Spleen (tissue), 7 donors: ENCODE data around the gene GPC4.

Experiments used
- CTCF ChIP-seq, 11 experiments: fragments of 200-600 bp in 7 of 11; fragments of 450-650 bp in 4 of 11; sonication (generic) in 4 of 11; IDR thresholded peaks in 8 of 11; conservative IDR thresholded peaks in 3 of 11; 1 replicate in 7 of 11; 2 replicates in 4 of 11; pipeline versions ENCODE4 v1.4.0 to v1.8.0; 2016 to 2021; ENCODE audit warnings: antibody characterized with exemption in 11 of 11, inconsistent platforms in 4 of 11, mild to moderate bottlenecking in 1 of 11
- POLR2A ChIP-seq, 3 donors: fragments of 450-650 bp; IDR thresholded peaks; one replicate each; pipeline ENCODE4 v1.5.1; 2017; ENCODE audit warnings: antibody characterized with exemption in 3 of 3, mild to moderate bottlenecking in 1 of 3
- donor health status: DM: no; HTN: no; CAD: no; lungs with moderate emphysema.
- donor health status: DM: no; HTN: no; CAD: no.
- donor health status: DM: no; HTN: no; CAD: no.

- TF ChIP-seq CTCF (IDR thresholded peaks at IDR 0.05 in 8 of 11, conservative IDR thresholded peaks at IDR 0.05 in 3 of 11): no peak
- TF ChIP-seq POLR2A (IDR thresholded peaks at IDR 0.05): no peak
These were observed 3.3 kb upstream of the GPC4 start for GRCh38 chrX:133418588-133418987.
